ENCODE results near the gene WSCD1.

Gene WSCD1

DNA sequence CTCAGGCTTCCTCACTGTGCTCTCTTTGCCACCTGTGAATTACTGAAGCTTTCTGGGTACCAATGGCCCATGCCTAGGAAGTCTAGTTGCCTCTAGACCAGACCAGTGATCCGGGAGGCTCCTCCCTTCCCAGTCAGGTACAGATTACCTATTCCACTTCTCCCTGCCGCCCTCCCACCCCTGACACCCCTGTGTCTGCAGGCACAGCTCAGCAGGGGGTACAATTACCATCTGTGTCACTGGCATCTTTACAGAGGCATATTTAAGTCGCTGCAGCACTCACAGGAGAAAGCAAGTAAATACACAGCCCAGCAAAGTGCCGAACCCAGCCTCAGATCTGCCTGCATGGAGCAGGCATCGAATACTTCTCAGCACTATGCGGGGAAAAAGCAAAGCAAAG lies 5.3 kb upstream of the WSCD1 start:
- peak; percentile 27 for DNase-seq

DNA sequence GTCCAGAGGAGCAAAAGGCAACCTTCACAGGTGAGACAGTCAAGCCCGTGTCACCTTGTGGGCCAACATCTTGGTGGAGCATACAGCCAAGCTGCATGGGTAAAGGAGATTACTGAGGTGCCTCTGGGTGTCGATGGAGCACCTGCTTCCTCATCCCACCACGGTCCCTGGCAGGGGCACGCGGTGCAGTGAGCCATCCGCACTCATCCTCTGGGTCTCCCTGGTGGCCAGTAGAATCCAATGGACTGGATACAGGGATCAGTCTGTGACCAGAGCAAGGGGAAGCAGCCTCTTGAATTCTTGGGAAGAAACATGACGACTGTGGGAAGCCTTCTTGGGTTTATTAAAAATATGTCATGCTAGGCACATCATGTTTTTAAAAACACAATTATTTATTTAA lies 4.8 kb upstream of the WSCD1 start:
- no peak for DNase-seq

DNA sequence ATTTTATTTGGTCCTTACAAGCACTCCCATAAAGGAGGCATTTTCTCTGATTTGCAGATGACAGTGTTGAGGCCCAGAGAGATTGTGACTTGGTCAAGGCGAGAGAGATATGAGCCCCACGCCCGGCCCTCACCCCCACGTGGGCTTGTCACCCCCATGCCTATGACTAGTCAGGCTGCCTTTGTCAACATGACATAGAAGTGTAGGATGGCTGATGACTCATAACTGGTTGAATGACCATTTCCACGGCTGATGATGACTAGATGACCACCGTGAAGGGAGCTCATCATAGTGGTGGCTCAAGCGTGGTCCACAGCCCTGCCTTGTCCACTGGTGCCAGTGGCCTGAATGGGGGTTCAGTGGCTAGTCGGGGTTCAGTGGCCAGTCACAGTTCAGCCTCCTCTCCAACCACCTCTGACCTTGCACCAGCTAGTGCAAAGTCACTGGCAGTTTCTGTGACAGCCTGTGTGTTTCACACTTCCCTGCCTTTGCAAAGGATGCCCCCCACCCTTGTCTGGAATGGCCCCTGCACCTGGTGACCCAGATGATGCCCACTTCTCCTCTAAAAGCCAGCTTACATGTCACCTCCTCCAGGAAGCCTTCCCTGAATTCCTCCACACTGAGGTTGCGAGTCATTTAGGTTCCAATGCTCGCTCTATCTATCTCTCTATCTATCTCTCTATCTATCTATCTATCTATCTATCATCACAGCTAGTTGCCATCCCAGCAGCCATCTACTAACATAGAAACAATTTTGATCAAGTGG lies 3.8 kb upstream of the WSCD1 start:
- DNase-seq = no peak

DNA sequence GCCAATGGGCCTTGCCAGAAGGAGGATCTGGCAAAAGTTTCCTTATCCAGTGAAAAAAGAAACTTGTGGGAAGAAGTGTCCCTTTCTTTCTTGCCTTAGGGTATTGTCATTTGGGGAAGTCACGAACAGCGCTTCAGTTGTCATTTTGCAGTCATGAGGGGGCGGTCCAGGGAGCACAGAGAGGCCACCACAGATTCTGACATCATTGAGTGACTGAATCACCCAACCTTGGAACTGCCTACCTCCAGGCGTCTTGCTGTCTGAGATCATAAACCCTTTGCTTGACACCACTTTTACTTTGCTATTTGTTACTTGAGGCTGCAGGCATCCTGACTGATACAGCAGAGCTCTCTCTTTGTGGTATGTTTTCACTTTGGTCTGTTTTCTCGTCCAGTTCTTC lies 3.1 kb upstream of the WSCD1 start:
- DNase-seq = no peak

DNA sequence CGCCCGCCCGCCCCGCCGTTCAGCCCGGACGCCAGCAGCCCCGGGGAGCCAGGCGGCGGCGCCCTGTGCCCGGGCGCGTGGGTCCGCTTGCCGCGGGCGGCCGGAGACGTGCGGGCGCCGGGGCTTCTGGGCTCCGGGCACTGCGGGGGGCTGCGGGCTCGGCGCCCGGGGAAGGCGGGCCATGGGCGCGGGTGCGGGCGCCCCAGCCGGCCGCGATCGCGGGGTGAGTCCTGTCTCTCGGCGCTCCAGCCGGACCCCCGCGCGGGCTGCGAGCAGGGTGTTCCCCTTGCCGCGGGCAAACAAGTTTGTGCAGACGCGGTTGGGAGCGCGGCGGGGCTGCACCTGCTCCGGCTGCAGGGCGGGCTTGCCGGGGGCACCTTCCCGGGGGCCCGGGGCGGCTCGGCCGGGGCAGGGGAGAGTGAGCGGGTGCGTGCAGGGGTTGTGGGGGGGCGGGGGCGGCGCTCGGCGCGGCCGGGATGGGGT lies 292 bp downstream of the WSCD1 start:
- peak; percentile 22 for DNase-seq

DNA sequence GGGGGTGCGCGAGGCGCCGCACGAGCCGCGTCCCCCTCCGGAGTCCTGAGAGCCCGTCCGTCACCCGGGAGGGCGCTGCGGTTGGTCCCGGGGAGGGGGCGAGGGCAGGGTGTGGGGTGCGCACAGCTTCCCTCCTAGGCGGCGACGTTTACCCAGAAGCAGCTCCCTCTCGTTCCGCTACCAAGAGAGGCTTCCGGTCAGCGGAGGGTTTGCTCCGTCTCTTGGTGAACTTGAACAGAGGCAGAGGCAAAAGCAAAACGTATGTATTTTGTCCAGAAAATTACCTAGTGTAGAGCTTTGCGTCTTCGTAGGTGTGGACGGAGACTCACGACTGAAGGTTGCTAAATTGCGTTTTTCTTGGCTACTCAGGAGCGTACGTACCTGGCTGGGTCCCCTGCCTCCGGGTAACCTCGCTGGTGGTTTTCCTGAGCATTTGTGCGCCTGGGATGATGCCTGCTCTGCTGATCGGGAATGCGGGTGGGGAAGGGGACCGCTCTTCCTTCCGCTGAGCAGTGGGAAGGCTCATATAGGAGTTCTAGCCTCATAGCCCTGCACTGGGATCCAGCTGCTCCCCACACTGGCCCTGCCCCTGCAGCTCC lies 833 bp downstream of the WSCD1 start:
- peak; percentile 6 for DNase-seq

DNA sequence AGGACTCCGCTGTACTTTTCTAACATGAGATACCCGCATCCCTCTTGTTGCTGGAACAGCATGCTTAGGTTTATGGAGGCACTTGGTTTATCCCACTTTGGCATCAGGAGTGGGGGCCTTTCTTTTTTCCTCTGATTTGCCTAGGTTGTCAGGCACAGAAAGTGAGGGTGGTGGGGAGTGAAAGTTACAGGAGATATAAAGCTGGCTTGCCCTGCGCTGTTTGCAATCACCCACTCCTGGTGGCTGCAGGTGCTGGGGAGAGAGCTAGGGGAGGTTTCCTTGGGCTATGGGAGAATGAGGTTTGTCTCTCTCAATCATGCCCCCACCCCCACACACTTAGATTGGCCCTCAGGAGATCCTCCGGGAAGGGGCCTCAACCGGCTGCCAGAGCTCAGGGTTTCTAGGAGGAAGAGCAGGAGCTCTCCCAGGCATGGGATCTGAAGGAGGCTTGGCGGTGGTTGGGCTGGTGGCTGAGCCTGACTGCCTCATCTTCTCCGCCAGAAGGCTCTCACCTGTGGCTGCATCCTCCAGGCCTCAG lies 1.4 kb downstream of the WSCD1 start:
- DNase-seq = no peak

DNA sequence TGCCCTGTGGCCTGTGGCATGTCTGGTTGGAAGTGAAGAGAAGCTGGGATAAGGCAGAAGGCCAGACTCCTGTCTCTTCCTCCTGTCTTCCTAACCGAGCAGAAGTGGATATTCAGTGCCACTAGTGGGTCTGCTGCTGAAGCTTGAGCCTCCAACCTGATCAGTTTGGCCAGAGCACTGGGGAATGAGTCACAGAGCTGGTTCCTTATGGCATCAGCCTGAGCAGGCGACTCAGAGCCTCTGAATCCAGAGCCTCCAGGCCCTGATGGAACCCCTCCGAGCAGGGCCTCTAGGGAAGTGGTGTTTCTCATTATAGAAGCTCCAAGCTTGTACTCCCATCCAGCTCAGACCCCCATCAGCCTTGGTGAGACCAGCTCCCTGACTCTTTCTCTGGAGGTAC lies 2.0 kb downstream of the WSCD1 start:
- no peak for DNase-seq

DNA sequence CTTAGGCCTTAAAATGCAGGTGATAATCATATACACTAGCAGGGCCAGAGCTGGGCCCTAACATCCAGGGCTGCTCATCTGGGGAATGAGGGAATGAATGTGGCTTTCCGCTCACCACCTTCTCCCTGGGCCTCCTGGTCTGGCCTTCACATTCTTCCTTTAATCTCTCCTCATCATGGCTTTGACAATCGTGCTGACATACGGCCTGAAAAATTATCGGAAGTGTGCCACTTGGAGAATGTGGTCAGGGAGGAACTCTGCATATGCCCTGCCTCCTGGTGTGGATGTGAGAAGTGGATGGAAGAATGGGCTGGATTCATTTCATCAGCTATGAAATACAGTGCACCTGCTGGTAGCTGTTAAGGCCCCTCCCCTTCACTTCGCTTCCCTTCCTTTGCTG lies 2.4 kb downstream of the WSCD1 start:
- DNase-seq = no peak

DNA sequence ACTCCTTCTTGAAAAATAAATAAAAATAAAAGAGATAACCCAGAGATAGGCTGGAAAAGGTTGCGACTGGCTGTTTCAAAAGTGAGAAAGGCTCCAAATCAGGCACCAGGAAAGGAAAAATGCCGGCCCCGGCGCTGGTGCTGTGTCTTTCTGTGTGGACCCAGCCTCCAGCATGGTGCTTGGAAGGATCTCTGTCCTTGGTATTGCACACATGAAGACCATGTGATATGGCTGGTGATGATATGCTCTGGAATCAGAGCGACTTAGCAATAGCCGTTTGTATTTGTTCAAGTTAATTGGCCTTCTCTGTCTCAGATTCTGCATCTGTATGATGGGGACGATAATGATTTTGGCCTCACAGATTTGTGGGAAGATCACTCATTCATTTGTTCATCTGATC lies 3.4 kb downstream of the WSCD1 start:
- no peak for DNase-seq

DNA sequence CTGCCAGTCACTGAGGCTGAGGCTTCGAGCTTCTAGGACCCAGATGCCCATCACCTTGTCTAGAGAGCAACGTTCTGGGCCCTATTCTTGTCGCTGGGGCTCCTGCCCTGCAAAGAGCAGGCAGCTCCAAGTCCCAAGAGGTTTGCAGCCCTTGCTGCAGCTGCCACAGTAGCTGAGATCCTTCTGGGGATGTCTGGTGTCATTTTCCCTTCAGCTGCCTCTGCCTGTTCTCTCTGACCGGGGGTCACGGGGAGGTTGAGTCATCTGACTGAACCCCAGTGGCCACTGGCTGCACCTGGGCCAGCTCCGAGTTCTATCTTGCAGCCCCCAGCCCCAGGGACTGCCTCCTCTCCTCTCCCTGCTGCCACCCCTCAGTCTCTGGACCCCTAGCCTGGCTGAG lies 4.9 kb downstream of the WSCD1 start:
- DNase-seq = no peak

DNA sequence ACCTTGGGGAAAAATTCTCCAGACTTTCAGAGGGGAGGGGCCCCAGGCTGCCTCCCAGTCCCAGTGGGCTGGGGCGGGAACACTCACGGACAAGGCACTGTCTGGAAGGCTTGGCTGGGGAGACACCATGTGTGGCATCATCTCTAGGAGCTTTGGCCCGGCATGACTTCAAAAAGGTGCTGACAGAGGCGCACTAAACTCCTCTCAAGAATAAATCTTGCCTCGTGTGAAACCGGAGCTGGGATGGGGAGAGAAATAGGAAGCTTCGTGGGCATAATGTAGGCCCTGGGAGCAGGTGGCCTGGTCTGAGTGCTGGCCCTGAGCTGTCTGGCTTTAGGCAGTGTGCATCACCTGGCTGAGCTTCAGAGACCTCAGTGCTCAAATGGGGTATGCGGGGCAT lies 5.7 kb downstream of the WSCD1 start:
- no peak for DNase-seq

DNA sequence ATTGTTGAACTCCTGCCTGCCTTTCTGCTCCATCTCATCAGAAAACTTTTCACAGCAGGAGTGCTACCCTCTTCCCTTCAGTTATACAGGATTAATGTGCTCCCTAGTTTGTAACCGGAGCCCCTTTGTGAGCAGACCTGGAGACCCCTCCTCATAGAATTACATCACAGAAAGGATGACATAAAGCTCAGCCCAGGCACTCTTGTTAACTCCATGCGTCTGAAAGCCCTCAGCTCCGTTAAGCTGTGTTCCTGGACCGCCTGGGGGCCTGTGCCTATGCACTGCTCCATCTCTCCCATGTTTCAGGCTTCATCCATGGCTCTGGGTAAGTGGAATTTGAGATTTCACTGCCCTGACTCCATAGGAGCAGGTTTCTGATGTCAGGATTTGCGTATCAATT lies 7.6 kb downstream of the WSCD1 start:
- no peak for DNase-seq

DNA sequence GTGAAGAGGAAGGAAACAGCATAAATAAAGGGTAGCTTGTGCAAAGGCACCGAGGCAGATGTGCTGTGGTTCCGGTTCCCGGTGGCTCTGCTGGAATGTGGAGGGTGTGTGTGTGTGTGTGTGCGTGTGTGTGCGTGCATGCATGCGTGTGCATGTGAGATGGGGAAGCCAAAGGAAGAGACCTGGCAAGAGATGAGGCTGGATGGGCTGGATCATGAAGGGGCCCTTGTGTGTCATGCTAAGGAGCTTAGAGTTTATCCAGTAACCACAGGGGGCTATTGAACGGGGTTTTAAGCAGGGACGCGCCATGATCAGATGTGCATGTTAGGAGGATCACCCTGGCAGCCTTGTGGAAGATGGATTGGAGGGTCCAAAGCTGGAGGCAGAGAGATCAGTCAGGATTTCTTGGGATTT lies 8.3 kb downstream of the WSCD1 start:
- DNase-seq = no peak

DNA sequence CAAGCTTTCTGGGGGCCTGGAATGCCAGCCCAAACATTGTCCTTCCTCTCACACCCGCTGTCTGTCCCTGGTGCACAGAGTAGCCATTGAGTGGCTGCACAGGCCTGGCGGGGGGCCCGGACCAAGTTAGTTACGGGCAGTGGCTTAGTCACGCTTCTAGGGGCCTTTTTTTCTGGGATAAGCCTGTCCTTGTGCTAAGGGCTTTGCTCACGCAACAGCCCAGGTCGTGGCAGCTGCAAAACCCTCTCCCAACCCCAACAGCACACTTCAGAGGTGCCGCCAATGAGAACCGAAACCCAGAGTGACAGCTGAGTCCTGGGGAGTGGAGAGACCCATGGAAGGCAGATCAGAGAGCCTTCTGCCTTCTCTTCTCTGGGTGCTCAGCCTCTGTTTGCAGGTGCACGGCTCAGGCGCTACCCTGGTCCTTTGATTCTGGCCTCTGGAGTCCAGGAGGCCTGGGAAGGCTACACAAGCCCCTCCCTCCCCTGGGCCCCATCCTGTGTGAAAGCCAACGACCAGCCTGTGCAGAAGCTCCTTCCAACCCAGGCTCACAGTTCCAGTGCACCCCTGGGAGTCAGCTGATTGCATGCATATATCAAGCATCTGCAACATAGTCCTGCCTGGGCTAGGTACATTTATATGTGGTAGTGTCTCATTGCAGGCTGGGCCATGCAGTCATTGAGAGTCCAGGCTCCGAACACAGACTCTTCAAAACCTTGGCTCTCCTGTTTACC lies 9.1 kb downstream of the WSCD1 start:
- no peak for DNase-seq

DNA sequence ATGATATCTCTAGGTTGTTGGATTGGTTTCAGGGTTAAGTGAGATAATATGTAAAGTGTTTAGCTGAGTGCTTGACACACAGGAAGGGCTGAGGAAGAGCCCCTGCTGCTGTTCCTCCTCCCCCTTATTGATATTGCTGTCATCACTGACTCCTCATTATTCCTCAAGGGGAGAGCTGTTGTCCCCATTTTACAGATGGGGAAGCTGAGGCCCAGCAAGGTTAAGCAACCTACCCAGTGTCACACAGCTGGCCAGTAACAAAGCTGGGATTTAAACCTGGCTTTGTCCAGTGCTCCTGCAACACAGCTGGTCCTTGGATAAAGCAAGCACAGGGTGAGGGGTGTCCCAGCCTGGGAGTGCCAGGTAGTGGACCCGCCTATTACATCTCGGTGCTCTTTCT lies 9.8 kb downstream of the WSCD1 start:
- no peak for DNase-seq

DNA sequence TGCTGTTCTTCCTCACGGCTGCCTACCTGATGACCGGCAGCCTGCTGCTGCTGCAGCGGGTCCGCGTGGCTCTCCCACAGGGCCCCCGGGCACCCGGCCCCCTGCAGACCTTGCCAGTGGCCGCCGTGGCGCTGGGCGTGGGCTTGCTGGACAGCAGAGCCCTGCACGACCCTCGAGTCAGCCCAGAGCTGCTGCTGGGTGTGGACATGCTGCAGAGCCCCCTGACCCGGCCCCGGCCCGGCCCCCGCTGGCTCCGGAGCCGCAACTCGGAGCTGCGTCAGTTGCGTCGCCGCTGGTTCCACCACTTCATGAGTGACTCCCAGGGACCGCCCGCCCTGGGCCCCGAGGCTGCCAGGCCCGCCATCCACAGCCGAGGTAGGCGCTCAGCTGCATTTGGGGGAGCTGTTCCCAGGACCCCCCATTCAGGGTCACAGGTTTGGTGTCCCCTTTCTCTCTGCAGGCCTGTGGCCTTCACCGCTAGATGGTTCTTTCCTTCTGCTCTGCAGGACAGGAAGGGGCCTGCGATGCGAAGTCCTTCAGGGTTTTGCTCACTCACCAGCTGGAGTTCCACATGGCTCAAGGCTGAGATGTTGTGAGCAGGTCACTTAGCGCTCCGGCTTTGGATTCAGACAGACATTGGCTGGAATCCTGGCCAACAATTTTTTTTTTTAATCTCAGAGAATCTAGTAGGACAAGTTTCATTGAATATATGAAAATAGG lies 10.7 kb downstream of the WSCD1 start:
- DNase-seq = no peak

DNA sequence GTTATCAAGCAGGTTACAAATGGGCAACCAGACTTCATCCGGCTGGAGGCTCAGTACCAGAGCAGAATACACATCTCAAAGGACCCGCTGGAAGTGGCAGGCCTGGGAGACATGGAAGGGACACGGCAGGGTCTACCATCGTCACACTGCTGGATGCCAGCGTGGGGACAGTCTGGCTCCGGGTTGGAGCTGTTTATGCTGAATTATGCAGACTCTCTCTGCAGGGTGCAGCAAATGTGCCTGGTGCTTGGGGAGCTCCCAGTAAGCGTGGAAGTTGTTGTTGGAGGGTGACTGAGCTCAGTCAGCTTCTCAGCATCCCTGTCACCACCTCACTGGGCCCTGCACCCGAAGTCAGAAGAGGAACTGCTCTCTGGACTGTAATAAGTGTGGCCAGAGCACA lies 12.2 kb downstream of the WSCD1 start:
- DNase-seq = no peak

DNA sequence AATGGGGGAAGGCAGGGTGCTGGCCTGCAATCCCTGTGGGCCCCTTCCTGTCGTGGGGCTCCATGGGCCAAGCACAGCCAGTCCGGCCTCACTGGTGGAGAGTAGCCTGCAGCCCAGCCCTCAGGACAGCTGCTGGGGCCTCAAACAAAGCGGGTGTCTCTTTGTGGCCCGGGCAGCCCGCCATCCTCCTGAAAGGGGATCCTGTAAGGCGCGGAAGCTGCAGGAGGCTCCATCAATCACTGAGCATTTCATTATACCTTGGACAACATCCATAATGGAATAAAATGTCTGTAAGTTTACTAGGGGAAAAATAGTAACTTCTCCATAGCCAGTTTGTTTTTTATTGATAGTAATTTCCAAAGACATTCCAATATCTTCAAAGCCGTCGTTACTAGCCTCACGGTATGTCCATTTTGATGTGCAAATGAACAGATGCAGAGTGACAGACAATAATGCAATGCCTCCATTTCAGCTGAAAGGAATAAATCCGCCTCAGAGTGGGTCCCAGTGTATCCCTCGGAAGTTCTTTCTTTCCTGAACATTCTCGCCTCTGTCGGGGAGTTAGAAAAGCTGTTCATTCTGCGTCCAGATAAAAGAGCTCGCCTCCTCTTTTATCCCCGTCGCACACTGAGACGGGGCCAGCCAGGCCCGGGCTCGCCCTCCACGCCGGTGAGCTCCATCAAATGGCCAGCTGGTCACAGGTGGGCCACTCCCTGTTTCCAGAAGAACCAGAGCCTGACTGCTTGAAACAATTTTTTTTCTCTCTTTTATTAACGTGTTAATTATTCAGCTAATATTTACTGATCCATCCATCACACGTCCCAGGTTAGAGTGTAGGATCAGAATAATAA lies 14.4 kb downstream of the WSCD1 start:
- no peak for DNase-seq

DNA sequence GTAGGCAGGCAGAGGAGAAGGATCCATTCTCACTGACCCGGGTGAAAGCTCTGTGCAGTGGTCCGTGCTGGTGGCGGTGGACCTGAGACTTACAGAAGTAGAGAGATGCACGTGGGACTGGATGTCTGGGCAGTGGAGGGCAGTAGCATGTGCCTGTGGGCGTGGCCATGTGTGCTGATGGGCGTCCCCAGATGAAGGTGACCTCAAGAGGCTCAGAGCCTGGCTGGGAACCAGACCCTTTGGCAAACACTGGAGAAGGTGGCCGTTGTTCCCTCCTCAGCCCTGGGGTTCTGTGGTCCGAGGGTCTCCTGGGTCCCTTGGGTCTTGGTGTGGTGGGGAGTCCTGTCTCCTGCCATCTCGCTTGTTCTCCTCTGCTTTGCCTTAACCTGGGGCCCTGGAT lies 15.6 kb downstream of the WSCD1 start:
- DNase-seq = no peak

DNA sequence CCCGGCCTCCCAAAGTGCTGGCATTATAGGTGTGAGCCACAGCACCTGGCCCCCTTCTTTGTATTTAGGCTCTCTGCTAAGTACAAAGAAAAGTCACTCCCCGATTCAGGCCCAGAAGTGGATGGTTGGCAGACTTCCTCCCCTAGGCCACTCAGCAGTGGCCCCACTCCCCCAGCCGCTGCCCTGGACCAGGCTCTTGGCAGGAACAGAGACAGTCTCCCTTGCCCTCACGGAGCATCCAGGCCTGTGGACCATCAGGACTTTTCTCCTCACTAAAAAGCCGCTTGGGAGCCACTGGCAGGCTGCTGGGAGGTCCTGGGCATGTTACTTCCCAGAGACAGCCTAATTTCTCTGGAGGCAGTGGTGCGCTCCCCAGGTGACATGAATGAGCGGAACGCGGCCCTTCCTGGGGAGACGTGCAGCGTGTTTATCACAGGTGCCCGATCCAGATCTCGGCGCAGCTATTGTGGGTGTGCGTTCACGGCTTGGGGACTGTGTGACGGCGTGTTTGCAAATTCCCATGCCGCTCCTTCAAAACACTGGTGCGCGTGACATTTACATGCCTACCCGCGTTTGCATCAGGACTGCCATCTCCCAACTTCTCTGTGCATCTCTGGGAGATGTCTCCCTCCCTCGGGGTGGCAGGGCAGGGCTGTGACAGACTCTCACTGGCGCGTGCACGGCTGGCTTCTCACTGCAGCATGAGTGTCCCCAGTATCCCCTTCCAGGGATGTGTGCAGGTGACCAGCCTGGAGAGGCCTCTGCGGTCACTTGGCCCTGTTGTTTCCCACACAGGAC lies 16.6 kb downstream of the WSCD1 start:
- no peak for DNase-seq

Measured in COR-L47 (cell line).